ENCODE results near the gene PRDM16.

Gene PRDM16

DNA sequence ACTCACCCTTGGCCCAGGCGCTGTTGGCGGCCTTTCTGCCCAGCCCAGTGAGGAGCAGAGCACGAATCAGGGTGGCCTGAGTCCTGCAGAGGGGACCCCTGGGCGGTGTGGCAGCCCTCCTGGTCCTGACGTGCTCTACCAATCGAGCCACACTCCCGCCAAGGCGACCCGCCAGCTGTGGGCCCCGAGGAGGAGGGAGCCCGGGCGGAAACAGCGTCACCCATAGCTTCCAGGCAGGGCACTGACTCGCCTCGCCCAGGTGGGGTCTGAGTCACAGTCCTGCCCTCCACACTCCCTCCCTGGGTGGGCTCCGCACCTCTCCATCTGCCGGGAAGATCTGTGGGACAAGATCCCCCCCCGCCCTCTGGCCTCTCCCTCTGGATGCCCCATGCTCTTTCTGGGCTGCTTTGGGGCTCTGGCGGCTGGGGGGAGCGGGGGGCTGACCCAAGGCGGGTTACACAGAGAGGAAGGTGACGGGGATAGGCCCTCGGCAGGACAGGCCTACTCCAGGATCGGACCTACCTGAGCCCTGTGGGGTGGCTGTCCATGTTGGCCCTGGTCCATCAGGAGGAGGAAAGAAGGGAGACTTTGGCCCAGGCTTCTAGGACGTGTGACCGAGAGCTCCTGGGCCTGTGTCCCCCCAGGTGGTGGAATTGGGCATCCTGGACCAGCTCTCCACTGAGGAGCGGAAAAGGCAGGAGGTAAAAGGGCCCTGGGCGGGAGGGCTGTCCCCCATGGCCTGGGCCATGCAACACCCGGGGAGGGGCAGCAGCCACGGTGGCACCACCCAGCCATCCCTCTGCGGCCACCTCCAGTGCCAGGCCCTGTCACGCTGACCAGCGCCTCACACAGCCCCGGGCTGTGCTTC is 399.5 kb downstream of the PRDM16 start:
- peaks cover 15% of the 10 kb centered on the region for H3K4me1 ChIP-seq (ENCODE audit: control insufficient read depth, insufficient read depth, low read length)
- no peaks in the 10 kb centered on the region for H3K9me3 ChIP-seq (replicated peaks; ENCODE audit: low read length)
- no peaks in the 10 kb centered on the region for H3K36me3 ChIP-seq (ENCODE audit: insufficient read depth, low read length)
- H3K27me3 ChIP-seq (ENCODE audit: control insufficient read depth, insufficient read depth, low read length), result peaks cover 34% of the 10 kb centered on the region
- no peak overlapping the region for H3K4me3 ChIP-seq (ENCODE audit: low read length)
- H3K9ac ChIP-seq (ENCODE audit: low read depth, low read length), result no peak overlapping the region
- H3K4me2 ChIP-seq (ENCODE audit: low read length), result no peak overlapping the region

DNA sequence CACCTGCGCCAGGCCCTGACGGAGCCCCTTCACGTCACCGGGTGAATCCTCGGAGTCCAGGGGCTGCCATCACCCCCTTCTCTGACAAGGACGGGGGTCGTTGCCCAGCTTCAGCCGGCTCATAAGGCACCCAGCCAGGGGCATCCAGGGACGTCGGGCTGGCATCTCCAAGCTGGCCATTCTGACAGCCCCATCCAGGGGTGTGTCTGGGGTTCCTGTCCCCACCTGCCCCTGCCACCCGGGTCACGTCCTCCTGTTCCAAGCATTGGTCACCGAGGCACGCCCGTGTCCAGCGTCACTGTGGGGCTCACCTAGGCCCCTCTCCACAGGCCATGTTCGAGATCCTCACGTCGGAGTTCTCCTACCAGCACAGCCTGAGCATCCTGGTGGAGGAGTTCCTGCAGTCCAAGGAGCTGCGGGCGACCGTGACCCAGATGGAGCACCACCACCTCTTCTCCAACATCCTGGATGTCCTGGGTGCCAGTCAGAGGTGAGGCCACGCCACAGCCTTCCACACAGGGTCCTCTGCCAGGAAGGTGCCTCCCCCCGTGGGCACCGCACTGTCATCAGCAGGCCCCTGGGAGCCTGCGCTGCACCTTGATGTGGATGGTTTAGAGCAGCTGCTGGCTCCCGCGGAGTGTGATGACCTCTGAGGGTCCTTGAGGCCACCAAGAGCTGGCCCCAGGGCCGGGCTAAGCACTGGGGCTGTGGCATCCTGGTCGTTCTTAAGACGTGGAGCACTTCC is 400.3 kb downstream of the PRDM16 start:
- peaks cover 20% of the 10 kb centered on the region for H3K4me1 ChIP-seq (ENCODE audit: control insufficient read depth, insufficient read depth, low read length)
- H3K9ac ChIP-seq (ENCODE audit: low read depth, low read length), result no peak overlapping the region
- H3K36me3 ChIP-seq (ENCODE audit: insufficient read depth, low read length), result no peaks in the 10 kb centered on the region
- no peaks in the 10 kb centered on the region for H3K9me3 ChIP-seq (replicated peaks; ENCODE audit: low read length)
- H3K4me3 ChIP-seq (ENCODE audit: low read length), result no peak overlapping the region
- H3K4me2 ChIP-seq (ENCODE audit: low read length), result no peak overlapping the region
- peaks cover 26% of the 10 kb centered on the region for H3K27me3 ChIP-seq (ENCODE audit: control insufficient read depth, insufficient read depth, low read length)

DNA sequence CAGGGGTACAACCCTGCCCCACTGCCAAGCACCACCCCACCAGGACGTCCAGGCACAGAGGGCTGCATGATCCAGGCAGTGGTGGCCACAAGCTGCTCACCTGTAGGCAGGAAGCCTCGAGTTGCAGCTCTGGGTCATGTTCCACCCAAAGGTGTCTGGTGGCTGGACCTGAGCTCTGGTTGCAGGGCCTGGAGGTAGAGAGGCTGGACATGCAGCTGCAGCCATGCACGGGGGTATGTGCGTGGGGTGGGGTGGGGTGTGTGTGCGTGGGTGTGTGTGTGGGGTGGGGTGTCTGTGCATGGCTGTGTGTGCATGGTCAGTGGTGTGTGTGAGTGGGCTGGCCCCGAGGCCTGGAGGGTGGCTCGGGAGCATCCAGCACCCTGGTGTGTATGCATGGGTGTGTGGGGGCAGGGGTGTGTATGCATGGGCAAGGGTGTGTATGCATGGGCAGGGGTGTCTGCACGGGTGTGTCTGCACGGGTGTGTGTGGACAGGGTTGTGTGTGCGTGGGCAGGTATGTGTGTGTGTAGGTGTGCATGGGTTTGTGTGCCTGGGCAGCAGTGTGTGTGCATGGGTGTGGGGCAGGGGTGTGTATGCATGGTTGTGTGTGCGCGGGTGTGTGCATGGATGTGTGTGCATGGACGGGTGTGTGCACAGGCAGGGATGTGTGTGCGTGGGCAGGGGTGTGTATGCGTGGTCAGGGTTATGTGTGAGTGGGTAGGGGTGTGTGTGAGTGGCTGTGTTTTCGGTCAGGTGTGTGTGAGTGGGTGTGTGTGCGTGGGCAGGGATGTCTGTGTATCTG is 401.0 kb downstream of the PRDM16 start:
- H3K36me3 ChIP-seq (ENCODE audit: insufficient read depth, low read length), result no peaks in the 10 kb centered on the region
- peaks cover 20% of the 10 kb centered on the region for H3K27me3 ChIP-seq (ENCODE audit: control insufficient read depth, insufficient read depth, low read length)
- no peaks in the 10 kb centered on the region for H3K9me3 ChIP-seq (replicated peaks; ENCODE audit: low read length)
- no peak overlapping the region for H3K4me2 ChIP-seq (ENCODE audit: low read length)
- no peak overlapping the region for H3K4me3 ChIP-seq (ENCODE audit: low read length)
- no peak overlapping the region for H3K9ac ChIP-seq (ENCODE audit: low read depth, low read length)
- peaks cover 20% of the 10 kb centered on the region for H3K4me1 ChIP-seq (ENCODE audit: control insufficient read depth, insufficient read depth, low read length)

DNA sequence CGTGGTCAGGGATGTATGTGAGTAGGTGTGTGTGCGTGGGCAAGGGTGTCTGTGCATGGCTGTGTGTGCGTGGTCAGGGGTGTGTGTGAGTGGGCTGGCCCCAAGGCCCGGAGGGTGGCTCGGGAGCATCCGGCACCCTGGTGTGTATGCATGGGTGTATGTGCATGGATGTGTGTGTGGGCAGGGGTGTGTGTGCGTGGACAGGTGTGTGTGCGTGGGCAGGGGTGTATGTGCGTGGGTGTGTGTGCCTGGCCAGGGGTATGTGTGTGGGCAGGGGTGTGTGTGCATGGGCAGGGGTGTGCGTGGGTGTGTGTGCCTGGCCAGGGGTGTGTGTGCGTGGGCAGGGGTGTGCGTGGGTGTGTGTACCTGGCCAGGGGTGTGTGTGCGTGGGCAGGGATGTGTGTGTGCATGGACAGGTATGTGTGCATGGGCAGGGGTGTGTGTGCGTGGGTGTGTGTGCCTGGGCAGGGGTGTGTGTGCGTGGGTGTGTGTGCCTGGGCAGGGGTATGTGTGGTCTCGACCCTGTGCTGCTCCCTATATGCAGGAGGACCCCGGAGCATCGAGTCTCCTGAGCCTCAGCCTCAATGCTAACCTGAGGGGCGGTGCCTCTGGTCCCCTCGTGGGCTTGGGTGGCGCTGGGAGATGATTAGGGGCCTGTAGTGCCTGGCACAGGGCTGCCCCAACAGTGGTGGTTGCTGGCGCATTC is 401.8 kb downstream of the PRDM16 start:
- H3K27me3 ChIP-seq (ENCODE audit: control insufficient read depth, insufficient read depth, low read length), result peaks cover 15% of the 10 kb centered on the region
- no peak overlapping the region for H3K9ac ChIP-seq (ENCODE audit: low read depth, low read length)
- H3K4me1 ChIP-seq (ENCODE audit: control insufficient read depth, insufficient read depth, low read length), result peaks cover 20% of the 10 kb centered on the region
- H3K4me3 ChIP-seq (ENCODE audit: low read length), result no peak overlapping the region
- H3K4me2 ChIP-seq (ENCODE audit: low read length), result no peak overlapping the region
- no peaks in the 10 kb centered on the region for H3K36me3 ChIP-seq (ENCODE audit: insufficient read depth, low read length)
- H3K9me3 ChIP-seq (replicated peaks; ENCODE audit: low read length), result no peaks in the 10 kb centered on the region

DNA sequence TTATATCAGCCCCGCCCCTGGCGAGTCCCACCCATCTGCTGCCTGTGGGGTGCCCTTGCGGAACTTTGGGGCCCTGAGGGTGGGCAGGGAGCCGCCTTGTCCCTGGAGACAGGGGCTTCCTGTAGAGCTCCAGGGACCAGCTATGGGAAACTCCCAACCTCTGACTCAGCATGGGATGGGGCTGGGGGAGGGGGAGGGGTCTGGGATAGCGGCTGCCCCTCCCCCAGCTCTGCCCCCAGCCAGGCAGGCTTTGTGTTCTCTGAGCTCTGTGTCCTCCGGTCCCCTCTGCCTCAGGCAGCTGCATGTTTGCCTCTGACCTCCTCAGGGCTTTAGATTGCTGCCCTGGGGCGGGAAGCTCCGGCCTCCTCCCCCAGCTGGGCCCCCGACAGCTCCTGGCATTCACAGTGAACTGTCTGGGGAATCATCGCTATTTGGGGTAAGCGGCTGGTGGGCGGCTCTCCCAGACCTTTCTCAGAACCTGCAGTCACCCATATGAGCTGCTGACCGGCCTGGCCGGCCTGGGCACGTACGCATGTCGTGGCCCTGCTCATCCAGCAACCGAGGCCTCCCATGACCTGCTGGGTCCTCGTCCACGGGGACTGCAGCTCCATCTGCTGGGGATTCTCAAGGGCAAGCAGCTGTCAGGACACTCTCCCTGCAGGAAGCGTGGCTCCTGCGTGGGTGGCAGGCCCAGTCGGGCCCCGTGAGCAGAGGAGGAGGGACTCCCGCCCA is 402.5 kb downstream of the PRDM16 start:
- H3K9me3 ChIP-seq (replicated peaks; ENCODE audit: low read length), result no peaks in the 10 kb centered on the region
- H3K27me3 ChIP-seq (ENCODE audit: control insufficient read depth, insufficient read depth, low read length), result peaks cover 8% of the 10 kb centered on the region
- peak overlapping the region; percentile 25 for H3K9ac ChIP-seq (ENCODE audit: low read depth, low read length)
- no peaks in the 10 kb centered on the region for H3K36me3 ChIP-seq (ENCODE audit: insufficient read depth, low read length)
- H3K4me2 ChIP-seq (ENCODE audit: low read length), result peak overlapping the region; percentile 22
- H3K4me3 ChIP-seq (ENCODE audit: low read length), result no peak overlapping the region
- peaks cover 20% of the 10 kb centered on the region for H3K4me1 ChIP-seq (ENCODE audit: control insufficient read depth, insufficient read depth, low read length)

DNA sequence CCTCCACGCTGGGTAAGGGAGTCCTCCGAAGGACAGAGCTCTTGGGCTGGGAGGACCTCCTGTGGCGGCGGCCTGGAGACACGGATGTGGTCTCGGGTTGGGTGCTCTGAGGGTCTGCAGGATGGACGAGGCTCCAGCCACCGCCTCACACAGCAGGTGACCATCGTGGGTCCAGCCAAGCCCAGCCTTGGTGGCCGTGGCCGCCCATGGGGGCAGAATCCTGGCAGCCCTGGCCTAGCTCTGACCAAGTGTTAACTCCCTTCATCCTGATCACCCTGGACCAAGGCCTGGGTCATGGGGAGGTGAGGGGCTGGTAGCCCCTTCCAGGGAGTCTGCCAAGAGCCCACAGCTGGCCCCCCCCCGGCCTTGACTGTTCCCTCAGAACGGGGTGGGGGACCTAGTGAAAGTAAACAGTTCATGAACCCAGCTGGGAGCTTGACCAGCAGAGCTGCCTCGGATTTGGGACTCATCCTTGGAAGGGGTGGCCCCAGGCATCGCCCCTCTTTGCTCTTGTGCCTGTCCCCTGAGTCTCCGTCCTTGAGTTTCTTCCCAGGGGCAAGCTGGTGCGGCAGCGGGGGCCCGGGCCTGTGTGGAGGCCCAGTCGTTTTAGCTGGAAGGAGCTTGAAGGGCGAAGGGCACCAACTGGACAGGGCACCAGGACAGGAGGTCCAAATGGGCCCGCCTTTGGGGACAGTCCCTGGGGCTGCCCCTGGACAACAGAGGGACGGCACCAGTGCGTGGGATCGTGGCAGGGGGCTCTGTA is 403.3 kb downstream of the PRDM16 start:
- H3K4me2 ChIP-seq (ENCODE audit: low read length), result no peak overlapping the region
- no peak overlapping the region for H3K4me3 ChIP-seq (ENCODE audit: low read length)
- no peak overlapping the region for H3K9ac ChIP-seq (ENCODE audit: low read depth, low read length)
- peaks cover 20% of the 10 kb centered on the region for H3K4me1 ChIP-seq (ENCODE audit: control insufficient read depth, insufficient read depth, low read length)
- H3K27me3 ChIP-seq (ENCODE audit: control insufficient read depth, insufficient read depth, low read length), result peaks cover 4% of the 10 kb centered on the region
- H3K36me3 ChIP-seq (ENCODE audit: insufficient read depth, low read length), result no peaks in the 10 kb centered on the region
- H3K9me3 ChIP-seq (replicated peaks; ENCODE audit: low read length), result no peaks in the 10 kb centered on the region

DNA sequence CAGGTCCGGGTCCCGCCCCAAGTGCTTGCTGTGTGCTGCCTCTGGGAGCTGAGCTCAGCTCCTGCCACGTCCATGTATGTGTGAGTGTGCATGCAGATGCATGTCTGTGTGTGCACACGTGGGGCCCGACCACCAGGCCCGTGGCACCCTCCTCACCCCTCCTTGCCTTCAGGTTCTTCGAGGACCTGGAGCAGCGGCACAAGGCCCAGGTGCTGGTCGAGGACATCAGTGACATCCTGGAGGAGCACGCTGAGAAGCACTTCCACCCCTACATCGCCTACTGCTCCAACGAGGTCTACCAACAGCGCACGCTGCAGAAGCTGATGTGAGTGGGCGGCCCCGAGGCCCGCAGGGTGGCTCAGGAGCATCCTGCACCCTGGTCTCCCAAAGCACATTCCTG is 403.9 kb downstream of the PRDM16 start:
- H3K27me3 ChIP-seq (ENCODE audit: control insufficient read depth, insufficient read depth, low read length), result peaks cover 2% of the 10 kb centered on the region
- H3K9me3 ChIP-seq (replicated peaks; ENCODE audit: low read length), result no peaks in the 10 kb centered on the region
- H3K4me2 ChIP-seq (ENCODE audit: low read length), result no peak overlapping the region
- peaks cover 20% of the 10 kb centered on the region for H3K4me1 ChIP-seq (ENCODE audit: control insufficient read depth, insufficient read depth, low read length)
- no peak overlapping the region for H3K4me3 ChIP-seq (ENCODE audit: low read length)
- no peak overlapping the region for H3K9ac ChIP-seq (ENCODE audit: low read depth, low read length)
- no peaks in the 10 kb centered on the region for H3K36me3 ChIP-seq (ENCODE audit: insufficient read depth, low read length)

DNA sequence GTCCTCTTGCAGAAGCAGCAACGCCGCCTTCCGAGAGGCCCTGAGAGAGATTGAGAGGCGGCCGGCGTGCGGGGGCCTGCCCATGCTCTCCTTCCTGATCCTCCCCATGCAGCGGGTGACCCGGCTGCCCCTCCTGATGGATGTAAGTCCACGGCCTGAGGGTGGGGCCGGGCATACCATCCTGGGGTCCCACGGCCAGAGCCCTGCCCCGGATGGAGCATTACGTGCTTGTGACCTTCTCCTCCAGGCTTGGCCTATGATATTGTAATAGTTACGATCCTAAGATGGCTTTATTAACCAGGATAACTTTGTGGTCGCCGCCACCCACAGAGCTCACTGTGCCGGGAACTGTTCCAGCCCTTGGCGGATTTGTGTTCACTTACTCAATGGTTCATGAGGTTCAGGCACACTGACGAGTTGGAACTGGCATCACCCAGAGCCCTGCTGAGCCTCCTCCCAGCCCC is 404.4 kb downstream of the PRDM16 start:
- Histone ChIP-seq H3K27me3 (ENCODE audit: control insufficient read depth, insufficient read depth, low read length) (no peaks in the 10 kb centered on the region), H3K4me3 (ENCODE audit: low read length) (no peak overlapping the region), H3K9me3 (replicated peaks; ENCODE audit: low read length) (no peaks in the 10 kb centered on the region), H3K36me3 (ENCODE audit: insufficient read depth, low read length) (no peaks in the 10 kb centered on the region), H3K4me2 (ENCODE audit: low read length) (peak overlapping the region; percentile 37), H3K4me1 (ENCODE audit: control insufficient read depth, insufficient read depth, low read length) (peaks cover 20% of the 10 kb centered on the region), H3K9ac (ENCODE audit: low read depth, low read length) (no peak overlapping the region)

DNA sequence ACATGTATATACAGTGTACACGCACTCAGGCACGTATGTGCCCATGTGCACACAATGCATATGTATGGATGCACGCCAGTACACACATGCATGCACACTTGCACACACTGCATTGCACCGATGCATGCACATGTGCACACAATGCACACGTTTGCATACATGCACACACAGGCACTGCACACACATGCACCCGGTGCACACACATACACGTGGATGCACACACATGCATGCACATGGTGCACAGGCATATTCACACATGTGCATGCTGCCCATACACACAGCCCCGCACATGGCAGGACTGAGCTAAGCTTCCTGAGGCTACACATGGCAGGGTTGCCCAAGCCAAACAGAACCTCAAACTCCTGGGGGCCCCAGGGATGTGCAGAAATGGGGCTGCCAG is 405.0 kb downstream of the PRDM16 start:
- Histone ChIP-seq H3K4me2 (ENCODE audit: low read length) (no peak overlapping the region), H3K9ac (ENCODE audit: low read depth, low read length) (no peak overlapping the region), H3K27me3 (ENCODE audit: control insufficient read depth, insufficient read depth, low read length) (no peaks in the 10 kb centered on the region), H3K4me3 (ENCODE audit: low read length) (no peak overlapping the region), H3K36me3 (ENCODE audit: insufficient read depth, low read length) (no peaks in the 10 kb centered on the region), H3K4me1 (ENCODE audit: control insufficient read depth, insufficient read depth, low read length) (peaks cover 20% of the 10 kb centered on the region), H3K9me3 (replicated peaks; ENCODE audit: low read length) (no peaks in the 10 kb centered on the region)

DNA sequence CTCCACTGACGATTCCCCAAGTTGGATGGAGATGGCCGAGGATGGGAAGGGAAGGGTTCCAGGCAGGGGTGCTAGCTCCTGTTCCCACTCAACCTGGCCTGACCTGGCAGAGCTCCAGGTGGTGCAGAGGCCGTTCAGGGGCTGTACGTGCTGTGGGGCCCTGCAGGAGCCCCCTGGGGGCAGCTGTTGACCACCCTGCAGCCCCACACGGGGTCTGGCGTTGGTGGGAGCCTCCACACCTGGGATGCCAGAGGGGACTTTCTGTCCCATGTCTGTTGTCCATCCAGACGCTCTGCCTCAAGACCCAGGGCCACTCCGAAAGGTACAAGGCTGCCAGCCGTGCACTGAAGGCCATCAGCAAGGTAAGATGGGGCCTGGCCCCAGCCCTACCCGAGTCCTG is 405.4 kb downstream of the PRDM16 start:
- H3K4me2 ChIP-seq (ENCODE audit: low read length), result no peak overlapping the region
- H3K27me3 ChIP-seq (ENCODE audit: control insufficient read depth, insufficient read depth, low read length), result peaks cover under 1% of the 10 kb centered on the region
- H3K36me3 ChIP-seq (ENCODE audit: insufficient read depth, low read length), result no peaks in the 10 kb centered on the region
- H3K4me1 ChIP-seq (ENCODE audit: control insufficient read depth, insufficient read depth, low read length), result peaks cover 20% of the 10 kb centered on the region
- no peak overlapping the region for H3K9ac ChIP-seq (ENCODE audit: low read depth, low read length)
- H3K9me3 ChIP-seq (replicated peaks; ENCODE audit: low read length), result no peaks in the 10 kb centered on the region
- H3K4me3 ChIP-seq (ENCODE audit: low read length), result no peak overlapping the region

Measured in skeletal muscle satellite cell (primary cell).